Stimulated activated CD8-positive, alpha-beta memory T cell treated with anti-CD3 and anti-CD28 coated beads, Interleukin-4, amount 100 ng/mL, for 4 hours (primary cell): ENCODE results near the gene SLITRK5.

Experiments used
- DNase-seq, 2 donors: peaks; one replicate each; pipeline ENCODE4 v3.0.0-alpha.2; 2020; ENCODE audit warnings: low read depth in 2 of 2, low spot score in 1 of 2

SLITRK5 gene

GRCh38 chr13:87698268-87698667 is 27.1 kb downstream of the SLITRK5 start:
- no peak for DNase-seq

GRCh38 chr13:87709947-87710346 is 38.8 kb downstream of the SLITRK5 start:
- no peak for DNase-seq

DNA sequence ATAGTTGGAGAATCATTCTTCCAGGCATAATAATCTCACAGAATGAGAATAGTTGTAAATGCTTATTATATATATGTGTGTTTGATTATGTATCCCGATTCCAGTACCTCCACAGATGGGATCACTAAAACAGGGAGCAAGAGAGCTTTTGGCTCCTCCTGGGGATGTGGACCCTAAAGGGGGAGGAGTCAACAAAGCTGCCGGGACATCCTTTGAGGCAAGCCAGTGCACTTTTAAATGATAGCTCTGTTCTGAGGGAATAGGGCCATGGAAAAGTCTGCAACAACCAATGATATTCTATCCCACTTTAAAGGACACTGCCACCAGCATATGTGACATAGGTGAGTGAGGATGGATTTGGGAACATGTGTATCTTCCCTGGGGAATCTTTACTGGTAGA is 40.8 kb downstream of the SLITRK5 start:
- DNase-seq = no peak
